GM19238 (cell line): ENCODE measurements around the gene GPC5.

Experiments
- DNase-seq: peaks from one replicate; pipeline ENCODE4 v3.0.0; 2011; ENCODE audit warnings: low spot score; ENCODE audit not compliant: insufficient read length

The GPC5 gene

GRCh38 chr13:92136449-92137155 is 738.2 kb downstream of the GPC5 start:
- DNase-seq, result no peak

- no peak for DNase-seq
Observed at GRCh38 chr13:92137520-92137919, 739.1 kb downstream of the GPC5 start.

GRCh38 chr13:92143766-92144165 is 745.3 kb downstream of the GPC5 start:
- DNase-seq, result no peak

GRCh38 chr13:92150606-92151005 is 752.2 kb downstream of the GPC5 start:
- no peak for DNase-seq

DNA sequence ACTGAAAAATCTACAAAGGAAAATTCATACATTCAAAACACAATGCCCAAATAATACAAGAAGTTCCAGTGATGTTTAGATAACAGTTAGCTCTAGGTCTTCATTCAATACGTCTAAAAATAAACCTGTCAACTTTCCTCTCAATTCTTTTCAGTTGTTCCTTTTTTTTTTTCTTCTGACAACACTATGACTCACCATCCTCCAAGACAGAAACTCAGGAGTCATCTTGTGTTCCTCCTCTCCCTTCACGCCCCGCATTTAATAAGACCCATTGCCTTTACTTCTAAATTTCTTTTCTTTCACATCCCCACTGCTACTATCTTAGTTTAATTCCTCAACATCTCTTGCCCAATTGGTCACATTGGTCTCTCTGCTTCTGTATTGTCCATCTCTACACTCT is 759.9 kb downstream of the GPC5 start:
- no peak for DNase-seq

DNA sequence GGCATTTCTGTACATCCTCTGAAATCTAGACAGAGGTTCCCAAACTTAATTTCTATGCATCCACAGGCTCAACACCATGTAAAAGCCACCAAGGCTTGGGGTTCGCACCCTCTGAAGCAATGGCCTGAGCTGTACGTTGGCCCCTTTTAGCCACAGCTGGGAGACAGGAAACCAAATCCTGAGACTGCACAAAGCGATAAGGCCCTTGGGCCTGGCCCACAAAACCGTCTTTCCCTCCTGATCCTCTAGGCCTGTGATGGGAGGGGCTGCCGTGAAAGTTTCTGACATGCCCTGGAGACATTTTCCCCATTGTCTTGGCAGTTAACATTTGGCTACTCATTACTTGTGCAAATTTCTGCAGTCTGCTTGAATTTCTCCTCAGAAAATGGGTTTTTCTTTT is 766.4 kb downstream of the GPC5 start:
- DNase-seq, result no peak

GRCh38 chr13:92172191-92172590 is 773.8 kb downstream of the GPC5 start:
- no peak for DNase-seq

- DNase-seq, result no peak
Observed at GRCh38 chr13:92173254-92173653, 774.8 kb downstream of the GPC5 start.

DNA sequence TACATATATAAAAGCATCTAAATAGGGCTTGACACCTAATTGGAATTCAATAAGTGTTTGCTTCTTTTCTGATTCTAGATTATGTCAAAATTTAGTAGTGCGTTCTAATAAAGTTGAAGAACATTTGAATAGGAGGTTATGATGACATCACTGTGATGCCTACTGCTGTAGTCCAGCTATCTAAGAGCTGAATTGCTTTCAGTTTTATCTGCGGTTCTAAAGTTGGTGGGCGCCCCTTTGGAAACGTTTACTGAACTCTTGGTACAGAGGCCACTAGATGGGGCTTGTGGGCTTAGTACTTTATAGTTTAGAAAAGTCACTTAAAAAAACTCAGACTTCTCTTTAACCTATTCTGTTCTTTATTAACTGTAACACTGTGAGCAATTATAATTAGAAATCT is 776.9 kb downstream of the GPC5 start:
- no peak for DNase-seq

DNA sequence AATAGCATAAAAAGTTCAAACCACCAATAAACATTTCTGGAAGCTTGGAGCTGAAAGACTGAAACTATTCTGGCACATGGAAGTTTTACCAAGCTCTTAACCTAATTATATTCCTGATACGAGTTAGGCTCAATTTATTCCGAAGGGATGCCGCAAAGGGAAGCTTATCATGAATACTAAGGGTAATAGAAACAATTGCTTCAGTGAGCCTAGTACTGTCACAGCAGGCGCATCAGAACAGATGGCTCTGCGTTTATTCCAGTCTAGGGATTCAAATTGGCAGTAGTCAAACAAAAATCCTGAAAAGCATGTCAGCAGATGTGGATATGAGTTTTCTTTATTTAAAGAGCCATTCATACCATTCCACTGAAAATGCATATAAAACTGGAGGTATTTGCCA is 779.5 kb downstream of the GPC5 start:
- DNase-seq, result no peak

DNA sequence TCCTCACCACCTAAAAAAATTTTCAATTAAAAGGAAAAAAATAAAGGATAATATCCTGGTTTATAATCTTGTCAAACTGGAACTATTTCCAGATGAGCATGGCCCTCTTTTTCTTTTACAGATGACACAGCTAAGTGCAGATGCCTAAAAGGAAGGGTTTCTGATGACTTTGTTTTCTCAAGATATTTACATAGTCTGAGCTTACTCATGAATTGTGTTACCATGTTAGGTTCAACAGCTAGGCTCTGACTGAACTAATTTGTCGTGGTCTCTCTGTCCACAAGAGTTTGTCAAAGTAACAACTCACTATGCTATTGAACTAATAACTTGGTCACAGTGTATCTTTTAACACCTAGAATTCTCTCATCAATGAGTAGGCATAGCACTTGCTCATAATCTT is 780.8 kb downstream of the GPC5 start:
- no peak for DNase-seq

DNA sequence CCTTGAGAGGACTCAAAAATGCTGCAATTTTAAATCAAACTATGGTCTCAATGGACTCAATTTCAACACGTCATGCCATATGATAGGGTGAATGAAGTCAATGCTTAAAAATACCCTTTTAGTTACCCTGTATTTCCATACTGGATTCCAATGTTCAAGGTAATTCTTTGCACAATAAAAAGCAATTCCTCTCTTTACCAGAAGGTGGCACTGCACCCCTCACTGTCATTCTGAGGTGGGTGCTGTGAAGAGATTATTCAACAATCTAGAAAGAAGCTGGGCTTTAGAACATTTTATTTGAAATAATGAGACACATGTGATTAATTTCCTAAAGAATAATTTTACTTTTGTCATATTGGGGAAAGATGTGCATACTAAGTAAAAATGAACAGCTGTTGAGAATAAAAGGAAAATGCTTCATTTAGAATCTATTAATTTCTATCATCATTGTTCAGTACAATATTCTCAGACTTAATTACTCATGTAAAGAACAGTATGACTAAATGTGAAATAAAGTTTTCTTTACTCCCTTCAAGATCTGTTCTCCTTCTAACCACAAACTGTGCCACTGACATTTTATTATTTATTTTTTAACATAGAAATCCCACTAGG is 789.1 kb downstream of the GPC5 start:
- peak; percentile 5 for DNase-seq

- DNase-seq, result no peak
Observed at GRCh38 chr13:92188574-92188973, 790.2 kb downstream of the GPC5 start.

GRCh38 chr13:92196591-92197256 is 798.3 kb downstream of the GPC5 start:
- DNase-seq, result no peak

- DNase-seq, result no peak
Observed at GRCh38 chr13:92197669-92198068, 799.2 kb downstream of the GPC5 start.

DNA sequence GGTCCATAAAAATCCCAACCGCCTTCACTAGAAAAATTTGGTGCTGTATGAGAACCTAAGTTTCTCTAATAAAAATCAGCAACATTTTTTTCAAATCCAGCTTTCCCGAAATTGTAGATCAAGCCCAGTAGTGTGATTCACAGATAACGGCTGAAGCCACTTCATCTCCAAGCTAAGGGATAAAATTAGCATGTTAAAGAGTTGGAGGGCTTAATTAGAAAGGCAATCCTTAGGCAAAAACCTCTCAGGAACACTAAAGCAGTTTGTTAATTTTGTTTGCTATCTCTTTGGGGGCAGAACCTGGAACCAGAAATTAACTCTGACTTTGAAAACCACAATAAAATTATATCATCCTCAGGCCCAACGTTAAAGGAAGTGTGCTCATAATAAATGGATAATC is 820.2 kb downstream of the GPC5 start:
- no peak for DNase-seq

GRCh38 chr13:92221916-92222315 is 823.5 kb downstream of the GPC5 start:
- no peak for DNase-seq

DNA sequence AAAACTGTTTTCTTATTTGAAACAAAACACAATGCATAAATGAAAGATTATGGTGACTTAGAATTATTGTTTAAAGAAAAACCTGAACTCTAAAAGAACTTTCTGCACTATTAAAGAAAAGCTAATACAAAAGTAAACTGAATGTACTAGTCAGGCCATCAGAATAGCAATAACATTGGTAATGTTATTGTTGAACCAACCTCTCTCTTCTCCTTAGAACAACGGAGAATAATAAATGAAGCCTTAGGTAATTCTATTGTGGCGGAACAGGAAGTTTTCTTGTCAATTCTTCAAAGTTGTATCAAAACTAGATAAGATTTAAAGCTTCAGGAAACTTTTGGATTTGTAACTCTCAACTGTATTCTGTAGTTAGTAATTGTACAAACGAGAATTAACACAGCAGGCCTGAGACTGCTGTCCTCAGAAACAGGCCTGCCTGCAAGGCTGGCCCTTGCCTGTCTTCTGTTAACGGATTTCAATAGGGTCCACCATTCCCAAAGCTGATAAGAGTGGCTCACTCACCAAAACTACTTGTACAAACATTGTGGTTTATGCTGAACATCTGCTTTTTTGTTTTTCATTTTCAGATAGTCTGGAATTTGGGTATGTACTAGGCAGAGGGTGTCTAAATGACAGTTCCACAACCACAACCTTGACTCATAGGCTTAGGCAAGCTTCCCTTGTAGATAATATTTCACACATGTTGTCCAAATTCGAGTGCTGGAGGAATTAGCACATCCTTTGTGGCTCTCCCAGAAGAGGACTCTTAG is 825.8 kb downstream of the GPC5 start:
- no peak for DNase-seq

DNA sequence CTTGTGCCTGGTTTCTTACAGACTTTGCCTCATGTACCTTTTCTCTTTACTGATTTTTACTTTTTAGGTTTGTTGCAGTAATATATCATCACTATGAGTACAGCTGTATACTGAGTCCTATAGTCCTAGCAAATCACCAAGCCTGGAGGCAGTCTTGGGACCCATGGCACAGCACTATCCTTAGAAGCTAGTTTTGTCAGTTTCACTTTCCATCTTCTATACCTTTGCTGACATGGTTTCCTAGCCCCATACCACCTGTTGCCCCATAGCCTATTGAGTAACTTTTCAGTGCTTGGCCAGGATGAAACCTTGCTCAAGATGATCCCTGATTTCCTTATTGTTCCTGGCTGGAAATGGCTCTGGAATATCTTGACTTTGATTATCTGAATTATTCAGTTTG is 826.4 kb downstream of the GPC5 start:
- DNase-seq, result no peak

DNA sequence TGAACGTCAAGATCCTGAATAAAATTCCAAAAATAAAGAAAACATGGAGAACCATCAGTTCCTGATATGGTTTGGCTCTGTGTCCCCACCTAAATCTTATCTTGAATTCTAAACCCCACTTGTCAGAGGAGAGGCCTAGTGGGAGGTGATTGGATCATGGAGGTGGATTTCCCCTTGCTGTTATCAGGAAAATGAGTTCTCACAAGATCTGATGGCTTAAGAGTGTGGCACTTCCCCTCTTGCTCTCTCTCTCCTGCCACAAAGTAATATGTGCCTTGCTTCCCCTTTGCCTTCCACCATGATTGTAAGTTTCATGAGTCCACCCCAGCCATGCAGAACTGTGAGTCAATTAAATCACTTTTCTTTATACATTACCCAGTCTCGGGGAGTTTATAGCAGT is 827.4 kb downstream of the GPC5 start:
- DNase-seq, result no peak

GRCh38 chr13:92232871-92233270 is 834.5 kb downstream of the GPC5 start:
- DNase-seq, result no peak

GRCh38 chr13:92251671-92252210 is 853.3 kb downstream of the GPC5 start:
- no peak for DNase-seq
